ENCODE data around the gene IGF1R.

The IGF1R gene

GRCh38 chr15:98728811-98729160 lies 80.4 kb downstream of the IGF1R start:
- DNase-seq = no peak

- DNase-seq = no peak
Observed at GRCh38 chr15:98729446-98730042, 81.2 kb downstream of the IGF1R start.

GRCh38 chr15:98730860-98731711 lies 82.7 kb downstream of the IGF1R start:
- DNase-seq = no peak

- no peak for DNase-seq
Observed at GRCh38 chr15:98731712-98732450, 83.5 kb downstream of the IGF1R start.

- no peak for DNase-seq
Observed at GRCh38 chr15:98733098-98733497, 84.8 kb downstream of the IGF1R start.

- DNase-seq = no peak
Observed at GRCh38 chr15:98734466-98735199, 86.3 kb downstream of the IGF1R start.

DNA sequence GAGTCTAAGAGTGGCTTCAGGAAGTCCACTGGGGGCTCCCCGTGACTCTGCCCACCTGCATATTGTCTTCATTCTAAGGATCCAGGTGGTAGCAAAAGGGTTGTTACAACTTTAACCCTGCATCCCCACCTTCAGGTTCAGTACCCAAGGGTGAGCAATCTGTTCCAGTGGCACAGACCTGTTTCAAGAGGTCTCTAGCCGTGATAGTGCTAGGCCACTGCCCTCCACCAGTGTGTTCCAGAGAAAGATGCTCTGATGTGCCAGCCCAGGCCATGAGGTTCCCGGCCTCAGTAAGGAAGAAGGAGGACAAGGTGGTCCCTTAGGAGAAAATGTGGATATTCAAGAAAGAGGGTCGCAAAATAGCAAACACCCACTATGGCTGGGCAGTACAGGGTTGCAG lies 87.0 kb downstream of the IGF1R start:
- DNase-seq = no peak

- no peak for DNase-seq
Observed at GRCh38 chr15:98735895-98736617, 87.7 kb downstream of the IGF1R start.

- DNase-seq = no peak
Observed at GRCh38 chr15:98737159-98737558, 88.8 kb downstream of the IGF1R start.

GRCh38 chr15:98737721-98738120 lies 89.4 kb downstream of the IGF1R start:
- DNase-seq = no peak

DNA sequence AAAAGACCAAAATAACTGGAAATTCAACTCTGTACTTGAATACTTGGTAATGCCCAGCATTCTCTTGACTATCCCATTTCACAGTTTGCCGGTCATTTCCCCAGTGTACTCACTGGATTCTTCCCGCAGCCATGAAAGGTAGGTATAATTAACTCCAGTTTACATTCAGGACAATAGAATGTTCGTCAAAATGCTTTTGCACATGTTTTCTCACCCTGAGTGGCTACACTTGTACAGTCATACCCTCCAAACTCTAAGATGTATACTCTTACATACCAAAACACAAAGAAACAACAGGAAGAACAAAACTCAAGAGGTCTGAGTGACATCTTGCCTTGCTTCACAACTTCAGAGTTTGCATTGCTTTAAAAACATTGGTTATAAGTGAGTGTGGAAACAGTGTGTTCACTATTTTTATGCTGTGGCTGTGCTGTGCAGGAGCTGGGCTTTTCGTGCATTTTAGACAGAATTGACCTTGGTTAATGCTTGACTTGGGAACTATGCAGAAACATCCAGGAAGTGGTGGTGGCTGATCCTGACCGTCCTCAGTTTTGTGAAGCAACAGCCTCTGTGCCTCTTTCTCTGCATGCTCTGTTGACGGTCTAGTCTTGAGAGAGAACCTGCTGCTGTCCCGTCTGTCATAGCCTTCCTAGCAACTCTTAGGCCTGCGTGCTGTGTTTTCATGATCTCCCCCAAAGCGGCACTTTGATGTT lies 90.5 kb downstream of the IGF1R start:
- no peak for DNase-seq

DNA sequence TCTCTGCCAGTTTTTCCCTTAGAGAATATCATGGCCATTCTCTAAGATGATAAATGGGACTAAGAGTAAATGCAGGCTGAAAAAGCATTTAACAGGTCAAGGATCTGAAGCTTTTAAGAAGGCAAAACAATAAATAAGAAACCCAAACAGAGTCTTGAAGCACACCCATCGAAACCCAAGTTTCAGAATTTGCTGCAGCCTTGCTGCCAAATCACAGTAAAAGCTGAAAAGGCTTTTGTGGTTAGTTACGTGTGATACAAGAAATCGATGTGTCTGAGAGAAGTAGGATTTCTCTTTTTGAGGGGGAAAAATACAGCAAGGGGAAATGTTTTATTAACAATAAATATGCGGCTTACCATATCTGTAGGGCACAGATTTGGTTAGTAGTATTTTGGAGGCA lies 92.0 kb downstream of the IGF1R start:
- DNase-seq = no peak

DNA sequence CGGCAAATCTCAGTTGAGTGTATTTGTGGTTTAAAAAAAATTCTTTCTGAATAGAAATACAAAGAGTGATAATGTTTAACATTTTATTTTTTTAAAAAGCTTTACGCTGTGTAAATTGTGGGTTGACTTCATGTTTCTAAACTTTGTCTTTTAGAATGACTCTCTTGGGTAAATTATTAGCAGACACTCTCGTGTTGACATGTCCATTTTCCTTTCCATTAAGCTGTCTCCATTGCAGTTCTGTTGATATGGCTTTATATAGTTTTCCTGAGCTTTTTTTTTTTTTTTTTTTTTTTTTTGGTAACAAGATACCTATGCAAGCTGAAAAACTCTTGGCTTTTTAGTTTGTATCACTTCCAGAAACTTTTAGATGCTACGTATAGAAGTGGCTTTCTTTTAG lies 92.6 kb downstream of the IGF1R start:
- DNase-seq = no peak

GRCh38 chr15:98743177-98743576 lies 94.8 kb downstream of the IGF1R start:
- DNase-seq = no peak

DNA sequence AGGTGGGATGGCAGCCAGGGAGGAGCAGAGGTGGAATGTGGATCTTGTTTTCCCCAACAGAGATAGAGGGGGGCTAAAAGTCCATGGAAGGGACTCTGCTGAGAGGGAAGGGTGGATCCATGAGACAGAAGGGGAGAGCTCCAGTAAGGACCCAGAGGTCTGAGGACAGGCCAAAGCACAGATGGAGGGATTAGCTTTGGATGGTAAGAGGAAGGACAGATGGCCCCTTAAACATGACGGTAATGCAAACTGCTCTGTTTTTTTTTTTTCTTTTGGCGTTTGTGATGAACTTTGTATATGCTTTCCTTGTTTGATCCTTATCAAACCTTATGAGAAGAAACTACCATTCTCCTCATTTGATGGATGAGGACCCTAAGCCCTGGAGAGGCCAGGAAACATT lies 96.2 kb downstream of the IGF1R start:
- no peak for DNase-seq

- no peak for DNase-seq
Observed at GRCh38 chr15:98745179-98745578, 96.8 kb downstream of the IGF1R start.

- DNase-seq = no peak
Observed at GRCh38 chr15:98745650-98746374, 97.5 kb downstream of the IGF1R start.

GRCh38 chr15:98746375-98747155 lies 98.2 kb downstream of the IGF1R start:
- no peak for DNase-seq

GRCh38 chr15:98751767-98752166 lies 103.4 kb downstream of the IGF1R start:
- no peak for DNase-seq
